Fibroblast of mammary gland (primary cell): Measurements from ENCODE around the gene KL.

Experiments
- DNase-seq: peaks from one replicate; pipeline ENCODE4 v3.0.0-alpha.2; 2010; ENCODE audit warnings: low read depth
- H3K4me3 ChIP-seq: 2 replicates; pipeline ENCODE4 v1.5.1; 2011; ENCODE audit warnings: low read depth, mild to moderate bottlenecking, low read length, moderate library complexity; ENCODE audit not compliant: control insufficient read depth
- CTCF ChIP-seq: conservative IDR thresholded peaks from 2 replicates; pipeline ENCODE4 v1.5.1; 2011; ENCODE audit warnings: low read depth, low read length, inconsistent platforms; ENCODE audit not compliant: control insufficient read depth, insufficient read depth

KL gene

DNA sequence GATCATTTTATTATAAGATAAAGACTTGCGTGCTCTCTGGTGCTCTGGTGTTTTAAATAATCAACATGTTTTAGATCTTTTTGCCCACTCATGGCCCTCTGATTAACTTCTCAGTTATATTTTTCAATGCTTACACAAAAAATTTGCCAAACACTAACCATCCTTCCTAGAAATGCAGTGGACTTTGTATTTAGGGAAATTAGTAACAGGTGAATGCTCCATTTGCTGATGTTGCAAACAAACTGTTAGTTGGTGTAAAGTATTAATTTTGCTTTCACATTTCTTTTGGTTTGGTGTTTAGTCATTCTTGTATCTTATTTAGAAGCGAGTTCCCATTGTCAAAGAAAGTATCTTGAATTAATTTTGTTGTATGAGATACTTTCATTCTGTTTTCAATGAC is 2.7 kb downstream of the KL start:
- no peak for TF ChIP-seq CTCF

GRCh38 chr13:33022986-33023385 is 6.8 kb downstream of the KL start:
- no peak for TF ChIP-seq CTCF
- H3K4me3 ChIP-seq: no peak overlapping the region
- no peak for DNase-seq

More for the DNA sequence above, 2.7 kb downstream of the KL start:
- DNase-seq: no peak
- no peak overlapping the region for H3K4me3 ChIP-seq

- no peak overlapping the region for H3K4me3 ChIP-seq
- DNase-seq: no peak
- TF ChIP-seq CTCF: no peak
These were observed 9.1 kb downstream of the KL start for GRCh38 chr13:33025220-33025744.

DNA sequence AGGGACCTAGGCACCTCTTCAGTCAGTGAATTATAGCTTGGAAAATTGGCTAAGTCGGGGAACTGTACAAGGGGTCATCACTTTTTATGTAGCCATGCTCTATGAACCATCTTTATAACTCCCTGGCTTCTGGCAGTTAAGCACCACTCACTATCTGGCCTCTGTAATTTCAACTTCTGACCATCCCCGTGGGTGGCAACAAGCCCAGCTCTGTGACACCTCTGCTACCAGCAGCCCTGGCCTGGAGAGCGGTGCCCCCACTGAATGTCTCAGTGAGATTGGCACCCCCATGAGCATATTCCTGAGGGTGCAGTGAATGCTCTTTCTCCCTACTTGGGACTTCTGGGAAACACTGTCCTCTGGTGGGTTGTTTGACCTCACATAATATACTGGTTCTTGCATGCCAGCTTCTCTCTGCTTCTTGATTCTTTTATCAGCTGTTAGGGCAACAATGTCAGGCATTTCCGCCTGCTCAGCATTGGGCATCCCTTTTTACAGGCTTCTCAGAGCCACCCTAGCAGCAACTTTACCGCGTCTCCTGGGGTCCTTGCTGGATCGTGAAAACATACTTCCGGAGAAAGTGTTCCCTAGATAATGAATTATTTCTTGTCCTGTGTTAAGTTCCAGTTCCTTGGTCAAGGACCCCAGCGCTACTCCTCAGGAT is 10.4 kb downstream of the KL start:
- TF ChIP-seq CTCF: no peak
- DNase-seq: no peak
- no peak overlapping the region for H3K4me3 ChIP-seq

DNA sequence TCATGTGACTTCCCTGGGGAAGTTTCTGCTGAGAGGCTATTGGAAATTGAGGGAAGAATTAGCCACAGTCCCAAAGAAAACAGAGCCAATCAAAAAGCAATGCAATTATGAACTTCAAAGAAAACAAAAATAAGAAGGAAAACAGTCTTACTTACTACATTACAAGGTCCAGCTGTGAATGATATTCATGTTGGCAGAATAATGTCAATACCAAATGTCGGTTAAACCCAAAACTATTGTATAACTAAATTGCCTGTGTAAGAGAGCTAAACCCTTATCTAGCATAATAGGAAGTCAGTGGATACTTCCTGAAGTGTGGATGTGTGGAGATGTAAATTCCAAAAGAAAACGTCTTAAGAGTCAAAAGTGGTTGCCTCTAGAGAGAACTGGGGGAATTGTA is 12.4 kb downstream of the KL start:
- no peak for TF ChIP-seq CTCF
- no peak for DNase-seq
- H3K4me3 ChIP-seq: no peak overlapping the region

DNA sequence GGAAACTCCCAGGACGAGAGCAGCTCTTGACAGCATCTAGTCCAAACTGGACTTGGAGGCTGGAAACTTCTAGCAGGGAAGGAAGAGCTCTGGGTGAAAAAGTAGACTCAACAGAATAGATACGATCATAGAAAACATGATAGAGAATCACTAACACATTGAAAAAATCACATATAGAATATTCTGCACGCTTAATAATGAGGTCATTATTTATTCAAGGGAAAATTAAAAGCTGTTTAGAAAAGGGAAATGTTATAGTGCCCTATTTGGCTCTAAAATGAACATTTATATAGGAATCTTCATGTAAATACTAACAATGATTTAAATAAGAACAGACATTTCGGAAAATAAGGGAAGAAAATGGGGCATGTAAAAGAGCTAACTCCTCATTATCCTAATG is 15.1 kb downstream of the KL start:
- no peak for TF ChIP-seq CTCF
- no peak overlapping the region for H3K4me3 ChIP-seq
- no peak for DNase-seq
